ENCODE results near the gene SLC6A8. TPM values are rescaled to one million over a fixed set of nuclear protein-coding genes. Genes with fewer than 3 reads are reported as not detected.

Gene SLC6A8
- total RNA-seq, 1 donor: 8.8 TPM

DNA sequence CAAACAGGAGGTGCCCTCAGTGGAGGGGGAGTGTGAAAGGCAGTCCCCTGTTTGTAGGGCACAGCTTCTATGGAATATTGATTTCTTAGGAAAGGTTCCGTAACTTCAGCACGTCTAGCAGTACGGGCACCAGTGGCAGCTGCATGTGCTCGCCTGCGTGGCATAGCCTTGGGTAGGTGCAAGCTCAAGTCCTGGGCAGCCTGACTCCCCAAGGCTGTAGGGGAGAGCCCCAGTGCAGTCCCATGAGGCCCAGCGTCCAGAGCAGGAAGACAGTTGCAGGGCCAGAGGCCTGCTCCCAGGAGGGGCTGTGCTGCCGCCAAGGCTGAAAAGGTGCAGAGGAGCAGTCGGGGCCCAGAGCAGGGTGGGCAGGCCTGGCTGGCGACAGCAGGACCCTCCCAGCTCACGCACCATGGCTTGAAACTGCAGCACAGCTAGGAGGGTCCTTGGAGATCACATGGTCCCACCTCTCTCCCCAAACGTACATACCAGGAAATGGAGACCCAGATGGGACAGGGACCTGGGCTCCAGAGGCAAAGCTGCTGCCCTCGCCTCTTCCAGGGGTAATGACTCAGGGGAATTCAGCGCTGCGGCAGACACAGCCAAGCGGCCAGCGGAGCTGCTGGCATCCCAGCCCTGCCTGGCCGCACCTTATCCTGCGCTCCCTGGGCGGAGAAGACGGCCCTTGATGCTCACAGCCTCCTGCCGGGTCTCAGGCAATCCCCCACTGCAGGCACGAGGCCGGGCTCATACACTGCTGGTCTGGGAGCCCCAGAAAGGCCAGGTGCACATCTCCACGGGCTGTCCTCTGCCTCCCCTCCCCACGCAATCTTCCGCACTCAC, 46.8 kb upstream of the SLC6A8 start:
- no peak for DNase-seq (ENCODE audit: low read depth)
- no peak overlapping the region for H3K4me3 ChIP-seq (ENCODE audit: low read depth, low read length)
- TF ChIP-seq, protein P1, sequence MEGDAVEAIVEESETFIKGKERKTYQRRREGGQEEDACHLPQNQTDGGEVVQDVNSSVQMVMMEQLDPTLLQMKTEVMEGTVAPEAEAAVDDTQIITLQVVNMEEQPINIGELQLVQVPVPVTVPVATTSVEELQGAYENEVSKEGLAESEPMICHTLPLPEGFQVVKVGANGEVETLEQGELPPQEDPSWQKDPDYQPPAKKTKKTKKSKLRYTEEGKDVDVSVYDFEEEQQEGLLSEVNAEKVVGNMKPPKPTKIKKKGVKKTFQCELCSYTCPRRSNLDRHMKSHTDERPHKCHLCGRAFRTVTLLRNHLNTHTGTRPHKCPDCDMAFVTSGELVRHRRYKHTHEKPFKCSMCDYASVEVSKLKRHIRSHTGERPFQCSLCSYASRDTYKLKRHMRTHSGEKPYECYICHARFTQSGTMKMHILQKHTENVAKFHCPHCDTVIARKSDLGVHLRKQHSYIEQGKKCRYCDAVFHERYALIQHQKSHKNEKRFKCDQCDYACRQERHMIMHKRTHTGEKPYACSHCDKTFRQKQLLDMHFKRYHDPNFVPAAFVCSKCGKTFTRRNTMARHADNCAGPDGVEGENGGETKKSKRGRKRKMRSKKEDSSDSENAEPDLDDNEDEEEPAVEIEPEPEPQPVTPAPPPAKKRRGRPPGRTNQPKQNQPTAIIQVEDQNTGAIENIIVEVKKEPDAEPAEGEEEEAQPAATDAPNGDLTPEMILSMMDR (IDR thresholded peaks at IDR 0.05; ENCODE audit: insufficient read depth, low read length): no peak

DNA sequence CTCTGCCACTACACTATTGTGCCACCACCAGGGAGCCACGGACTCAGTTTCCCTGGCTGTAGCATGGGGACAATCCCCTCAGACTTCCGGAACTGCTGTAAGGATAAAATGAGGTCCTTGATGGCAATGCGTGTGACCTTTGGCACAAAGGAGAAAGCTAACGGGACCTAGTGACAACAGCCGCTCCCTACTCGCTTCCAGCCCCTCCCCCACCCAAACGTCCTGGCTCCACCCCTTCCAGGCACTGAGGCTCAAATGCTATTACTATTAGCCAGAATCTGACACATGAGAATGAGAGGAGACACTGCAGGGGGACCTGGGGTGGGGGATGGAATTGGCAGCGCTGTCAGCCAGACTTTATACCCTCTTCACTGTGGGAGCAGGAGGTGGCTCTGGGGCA, 46.1 kb upstream of the SLC6A8 start:
- DNase-seq (ENCODE audit: low read depth): no peak
- no peak overlapping the region for H3K4me3 ChIP-seq (ENCODE audit: low read depth, low read length)
- TF ChIP-seq, protein P1 (IDR thresholded peaks at IDR 0.05; ENCODE audit: insufficient read depth, low read length): no peak

DNA sequence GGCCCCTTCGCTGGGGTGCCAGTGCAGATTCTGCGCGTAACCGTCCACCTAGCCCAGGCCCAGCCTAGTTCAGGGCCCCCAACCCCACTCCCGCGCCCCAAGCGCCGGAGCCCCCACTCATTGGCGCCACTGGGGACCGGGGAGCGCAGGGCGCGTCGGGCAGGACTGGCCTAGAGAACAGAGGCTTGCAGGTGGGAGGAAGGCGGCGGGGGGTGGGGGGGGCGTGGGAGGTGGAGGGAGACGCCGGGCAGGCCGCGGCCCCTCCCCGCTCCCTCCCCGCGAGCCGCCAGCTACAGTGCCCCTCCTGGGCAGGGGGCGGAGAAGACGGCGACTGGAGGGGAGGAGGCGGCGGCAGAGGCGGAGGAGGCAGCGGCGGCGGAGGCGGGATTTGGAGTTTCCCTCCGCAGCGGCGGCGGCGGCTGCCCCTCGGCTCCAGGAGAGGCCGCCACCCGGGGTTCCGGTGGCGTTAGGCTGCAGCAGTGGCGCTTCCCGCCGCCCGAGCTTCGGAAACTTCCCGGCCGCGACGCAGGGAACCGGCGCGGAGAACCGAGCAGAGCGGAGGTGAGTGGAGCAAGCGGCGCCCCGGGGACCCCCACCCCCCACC, 45.6 kb upstream of the SLC6A8 start:
- TF ChIP-seq, protein P1 (IDR thresholded peaks at IDR 0.05; ENCODE audit: insufficient read depth, low read length): no peak
- no peak for DNase-seq (ENCODE audit: low read depth)
- H3K4me3 ChIP-seq (ENCODE audit: low read depth, low read length): no peak overlapping the region

DNA sequence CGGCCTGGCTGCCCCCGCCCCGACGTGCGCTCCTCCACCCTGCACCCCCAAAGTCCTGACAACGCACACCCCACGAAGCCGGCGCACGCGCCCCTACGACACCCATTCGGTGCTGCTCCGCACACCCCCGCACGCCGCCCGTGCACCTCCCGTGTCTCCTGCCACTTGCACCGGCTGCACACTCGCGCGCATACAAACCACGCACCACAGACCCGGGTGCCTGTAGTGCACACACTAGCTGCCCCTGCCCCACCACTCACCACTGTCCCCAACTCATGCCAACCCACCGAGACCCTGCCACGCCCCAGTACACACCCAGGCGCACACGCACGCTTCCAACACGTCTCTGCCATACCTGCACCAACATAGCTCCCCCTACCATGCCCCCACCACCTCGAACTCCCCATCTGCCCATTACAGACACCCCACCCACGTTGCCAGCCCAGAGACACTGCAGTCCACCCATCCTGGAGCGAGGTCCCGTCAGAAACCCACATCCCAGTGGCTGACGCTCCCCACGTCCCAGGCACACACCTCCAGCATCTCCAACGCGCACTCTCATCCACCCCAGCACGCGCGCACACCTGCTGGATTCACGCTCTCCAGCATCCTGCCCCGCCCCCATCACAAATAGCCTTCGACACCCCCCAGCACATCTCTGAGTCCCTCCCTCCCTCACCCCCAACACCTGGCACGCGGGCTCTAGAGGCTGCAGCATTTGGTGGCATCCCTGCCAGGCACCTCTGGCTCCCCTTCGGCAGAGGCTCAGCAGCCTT, 44.9 kb upstream of the SLC6A8 start:
- no peak overlapping the region for H3K4me3 ChIP-seq (ENCODE audit: low read depth, low read length)
- TF ChIP-seq, protein P1 (IDR thresholded peaks at IDR 0.05; ENCODE audit: insufficient read depth, low read length): no peak
- no peak for DNase-seq (ENCODE audit: low read depth)

DNA sequence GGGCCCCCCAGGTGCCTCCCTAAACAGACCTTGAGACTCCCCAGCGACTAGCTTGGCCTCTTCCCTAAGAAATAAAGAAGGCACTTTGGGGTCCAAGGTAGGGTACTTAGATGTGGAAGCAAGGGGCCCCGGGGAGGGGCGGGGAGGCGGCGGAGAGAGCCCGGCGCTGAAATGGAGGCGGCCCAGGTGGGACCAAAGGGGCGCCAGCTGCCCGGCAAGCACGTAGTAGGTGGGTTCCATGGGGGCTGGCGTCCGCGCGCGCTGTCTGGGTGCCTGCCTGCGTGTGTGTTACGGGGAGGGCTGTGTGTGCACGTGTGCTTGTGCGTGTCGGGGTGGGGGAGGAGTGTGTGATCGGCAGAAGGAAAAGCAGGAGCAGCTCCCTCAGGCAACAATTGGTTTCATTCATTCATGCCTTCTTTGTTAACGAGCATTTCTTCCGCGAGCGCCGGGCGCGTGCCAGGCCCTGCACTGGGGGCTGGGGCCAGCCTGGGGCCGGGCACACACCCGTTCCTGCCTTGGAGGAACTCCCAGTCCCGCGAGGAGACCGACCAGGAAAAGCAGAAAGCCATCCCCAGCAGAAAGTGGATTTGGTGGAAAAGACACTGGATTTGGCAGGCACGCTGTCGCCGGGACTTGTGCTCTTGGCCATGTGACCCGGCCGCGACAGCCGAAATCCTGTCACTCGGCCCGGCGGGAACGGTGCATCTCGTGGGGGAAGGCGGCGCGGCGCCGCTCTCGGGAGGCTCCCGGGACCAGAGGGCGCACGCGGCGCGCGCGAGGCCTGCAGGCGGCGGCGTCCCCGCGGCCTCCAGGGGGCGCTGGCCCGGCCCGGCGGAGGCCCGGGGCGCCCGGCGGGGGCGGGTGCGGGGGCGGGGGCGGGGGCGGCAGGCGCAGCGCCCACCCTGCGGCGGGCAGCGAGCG, 44.0 kb upstream of the SLC6A8 start:
- H3K4me3 ChIP-seq (ENCODE audit: low read depth, low read length): peak overlapping the region; percentile 37
- TF ChIP-seq, protein P1 (IDR thresholded peaks at IDR 0.05; ENCODE audit: insufficient read depth, low read length): no peak
- DNase-seq (ENCODE audit: low read depth): no peak

Data from fibroblast of the aortic adventitia (primary cell).